RWPE1 (cell line): ENCODE data around the gene EVC.

Source experiments
- CTCF ChIA-PET: fragments of 350-600 bp; sonication (Branson Sonifier 250); formaldehyde crosslinking; extraction: SDS; loops from one replicate; lab custom pipeline; 2021; lab: Yijun Ruan, JAX
- POLR2A ChIA-PET: fragments of 400-600 bp; formaldehyde crosslinking; extraction: SDS; loops from one replicate; lab custom pipeline; 2020; ENCODE audit warnings: antibody characterized with exemption; ENCODE audit not compliant: low non-redundant PET; lab: Yijun Ruan, JAX
- DNase-seq: peaks from one replicate; pipeline ENCODE4 v3.0.0; 2012; ENCODE audit warnings: low spot score
- H3K27ac ChIP-seq: fragments of 450-650 bp; 2 replicates; pipeline ENCODE4 v1.5.1; 2017
- TF ChIP-seq, protein P1 (sequence below): fragments of 450-650 bp; conservative IDR thresholded peaks from 2 replicates; pipeline ENCODE4 v1.5.1; 2017; ENCODE audit warnings: low read depth, mild to moderate bottlenecking

EVC gene

GRCh38 chr4:5755679-5756078 lies 44.7 kb downstream of the EVC start:
- TF ChIP-seq, protein P1, sequence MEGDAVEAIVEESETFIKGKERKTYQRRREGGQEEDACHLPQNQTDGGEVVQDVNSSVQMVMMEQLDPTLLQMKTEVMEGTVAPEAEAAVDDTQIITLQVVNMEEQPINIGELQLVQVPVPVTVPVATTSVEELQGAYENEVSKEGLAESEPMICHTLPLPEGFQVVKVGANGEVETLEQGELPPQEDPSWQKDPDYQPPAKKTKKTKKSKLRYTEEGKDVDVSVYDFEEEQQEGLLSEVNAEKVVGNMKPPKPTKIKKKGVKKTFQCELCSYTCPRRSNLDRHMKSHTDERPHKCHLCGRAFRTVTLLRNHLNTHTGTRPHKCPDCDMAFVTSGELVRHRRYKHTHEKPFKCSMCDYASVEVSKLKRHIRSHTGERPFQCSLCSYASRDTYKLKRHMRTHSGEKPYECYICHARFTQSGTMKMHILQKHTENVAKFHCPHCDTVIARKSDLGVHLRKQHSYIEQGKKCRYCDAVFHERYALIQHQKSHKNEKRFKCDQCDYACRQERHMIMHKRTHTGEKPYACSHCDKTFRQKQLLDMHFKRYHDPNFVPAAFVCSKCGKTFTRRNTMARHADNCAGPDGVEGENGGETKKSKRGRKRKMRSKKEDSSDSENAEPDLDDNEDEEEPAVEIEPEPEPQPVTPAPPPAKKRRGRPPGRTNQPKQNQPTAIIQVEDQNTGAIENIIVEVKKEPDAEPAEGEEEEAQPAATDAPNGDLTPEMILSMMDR, result no peak
- ChIA-PET POLR2A (no interaction called here), CTCF (no interaction called here)
- peak overlapping the region; percentile 94 for H3K27ac ChIP-seq
- DNase-seq, result no peak

DNA sequence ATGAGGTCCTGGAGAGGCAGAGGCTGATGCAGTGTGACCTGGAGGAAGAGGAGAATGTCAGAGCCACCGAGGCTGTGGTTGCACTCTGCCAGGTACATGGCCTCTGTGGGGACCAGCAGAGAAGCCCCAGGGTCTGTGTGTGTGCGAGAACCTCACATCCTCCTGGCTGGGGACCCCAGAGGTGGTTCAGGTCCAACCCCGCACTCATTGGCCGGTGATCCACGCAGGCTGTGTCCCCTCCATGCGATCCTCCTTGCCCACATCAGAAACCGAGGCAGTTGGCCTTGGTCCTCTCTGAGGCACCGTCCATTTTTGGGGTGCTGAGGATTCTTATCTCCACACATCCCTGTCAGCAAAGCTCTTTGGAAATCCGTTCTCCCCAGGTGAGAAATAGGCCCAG lies 45.3 kb downstream of the EVC start:
- peak overlapping the region; percentile 94 for H3K27ac ChIP-seq
- TF ChIP-seq, protein P1, result no peak
- POLR2A ChIA-PET, result no interaction called here
- DNase-seq, result no peak
- CTCF ChIA-PET, result no interaction called here

DNA sequence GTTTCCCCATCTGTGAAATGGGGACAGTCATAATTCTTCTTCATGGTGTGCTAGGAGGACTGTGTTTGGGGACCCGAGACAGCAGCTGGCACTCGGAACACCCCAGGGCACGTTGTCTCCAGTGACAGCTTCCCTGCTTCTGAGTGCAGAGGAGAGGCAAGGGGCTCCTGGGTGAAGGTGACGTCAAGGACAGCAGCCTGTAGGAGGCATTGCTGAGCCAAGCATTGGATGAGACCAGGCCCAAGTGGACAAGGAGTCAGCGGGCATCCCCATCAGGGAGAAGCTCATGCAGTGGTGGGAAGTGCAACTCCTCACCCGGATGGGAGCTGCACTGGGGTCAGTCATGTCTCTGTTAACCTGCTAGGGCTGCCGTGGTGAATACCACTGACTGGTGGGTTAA lies 46.1 kb downstream of the EVC start:
- no peak for DNase-seq
- TF ChIP-seq, protein P1, result no peak
- ChIA-PET CTCF (interaction anchor here (0.7 kb wide), 1 partner anchor 22 kb away, joined by 3 read pairs; no protein-coding TSS in a partner anchor), POLR2A (no interaction called here)
- H3K27ac ChIP-seq, result peak overlapping the region; percentile 94

- ChIA-PET POLR2A (no interaction called here), CTCF (interaction anchor here (0.7 kb wide), 1 partner anchor 22 kb away, joined by 3 read pairs; no protein-coding TSS in a partner anchor)
- DNase-seq, result no peak
- H3K27ac ChIP-seq, result peak overlapping the region; percentile 94
- TF ChIP-seq, protein P1, result no peak
Observed at GRCh38 chr4:5757536-5757935, 46.5 kb downstream of the EVC start.

DNA sequence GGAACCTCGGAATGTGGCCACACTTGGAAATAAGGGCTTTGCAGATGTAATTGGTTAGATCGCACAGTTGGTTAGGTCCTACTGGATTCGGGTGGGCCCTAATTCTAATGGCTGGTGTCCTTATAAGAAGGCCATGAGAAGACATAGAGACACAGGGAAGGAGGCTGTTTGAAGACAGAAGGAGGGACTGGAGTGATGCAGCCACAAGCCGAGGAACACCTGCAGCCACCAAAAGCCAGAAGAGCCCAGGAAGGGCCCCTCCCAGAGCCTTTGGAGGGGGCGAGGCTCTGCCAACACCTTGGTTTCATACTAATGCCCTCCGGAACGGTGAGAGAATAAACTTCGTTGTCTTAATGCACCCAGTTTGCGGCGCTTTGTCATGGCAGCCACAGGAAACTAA lies 47.0 kb downstream of the EVC start:
- TF ChIP-seq, protein P1, result no peak
- POLR2A ChIA-PET, result no interaction called here

GRCh38 chr4:5758741-5759140 lies 47.7 kb downstream of the EVC start:
- DNase-seq, result peak; percentile 91
- TF ChIP-seq, protein P1, result no peak
- POLR2A ChIA-PET, result no interaction called here
- H3K27ac ChIP-seq, result peak overlapping the region; percentile 94
- CTCF ChIA-PET, result no interaction called here

More for the DNA sequence above, 47.0 kb downstream of the EVC start:
- H3K27ac ChIP-seq, result peak overlapping the region; percentile 94
- CTCF ChIA-PET, result interaction anchor here (0.7 kb wide), 1 partner anchor 23 kb away, joined by 3 read pairs; no protein-coding TSS in a partner anchor
- no peak for DNase-seq
